HL-60 (cell line): ENCODE results near the gene ERC2.

Experiments
- CTCF ChIP-seq: IDR thresholded peaks from one replicate; pipeline ENCODE4 v1.5.1; 2011; ENCODE audit warnings: low read length, control low read depth, inconsistent platforms; ENCODE audit not compliant: insufficient read depth
- GABPA ChIP-seq: IDR thresholded peaks from 2 replicates; pipeline ENCODE4 v1.6.1; 2012; ENCODE audit warnings: low read depth
- POLR2AphosphoS5 ChIP-seq: IDR thresholded peaks from 2 replicates; pipeline ENCODE4 v1.6.1; 2012; ENCODE audit warnings: low read depth
- REST ChIP-seq: IDR thresholded peaks from 2 replicates; pipeline ENCODE4 v1.6.1; 2012; ENCODE audit warnings: low read depth; ENCODE audit not compliant: insufficient replicate concordance
- SPI1 ChIP-seq: IDR thresholded peaks from 2 replicates; pipeline ENCODE4 v1.6.1; 2012; ENCODE audit warnings: low read depth, mild to moderate bottlenecking, borderline replicate concordance

- TF ChIP-seq POLR2AphosphoS5 (no peak), CTCF (no peak), GABPA (no peak), SPI1 (no peak), REST (no peak)
Observed at GRCh38 chr3:55907616-55908015, 560.7 kb downstream of the ERC2 start.
